Esophagus (tissue), 2 donors: ENCODE measurements around the gene CDYL2. TPM values are rescaled to one million over a fixed set of nuclear protein-coding genes. Genes with fewer than 3 reads are reported as not detected.

ENCODE experiments used
- polyA plus RNA-seq, 2 donors: library from polyadenylated mRNA; stranded (reverse); fragments of 200-250 nt; gene quantifications; one replicate each; pipeline ENCODE4 v1.2.3, GENCODE V29; 2013
- donor health status: healthy with polysubstance abuse.
- donor health status: Bipolar disorder and iron deficiency.

CDYL2 gene
- polyA plus RNA-seq, 2 donors = 0.39 to 0.65 TPM

Other genes with a start within 250 kb of the CDYL2 start
- 10 to 100 TPM; 29.9 to 69.7 TPM for gene CMC2, start 202.3 kb upstream of the CDYL2 start, polyA plus RNA-seq
- gene CENPN, start 202.6 kb upstream of the CDYL2 start, polyA plus RNA-seq = 1 to 10 TPM; 3.6 to 9.1 TPM
- gene ATMIN, start 231.2 kb upstream of the CDYL2 start, polyA plus RNA-seq = 10 to 100 TPM; 13.7 to 15.5 TPM